ENCODE results near the gene GRM2.

DNA sequence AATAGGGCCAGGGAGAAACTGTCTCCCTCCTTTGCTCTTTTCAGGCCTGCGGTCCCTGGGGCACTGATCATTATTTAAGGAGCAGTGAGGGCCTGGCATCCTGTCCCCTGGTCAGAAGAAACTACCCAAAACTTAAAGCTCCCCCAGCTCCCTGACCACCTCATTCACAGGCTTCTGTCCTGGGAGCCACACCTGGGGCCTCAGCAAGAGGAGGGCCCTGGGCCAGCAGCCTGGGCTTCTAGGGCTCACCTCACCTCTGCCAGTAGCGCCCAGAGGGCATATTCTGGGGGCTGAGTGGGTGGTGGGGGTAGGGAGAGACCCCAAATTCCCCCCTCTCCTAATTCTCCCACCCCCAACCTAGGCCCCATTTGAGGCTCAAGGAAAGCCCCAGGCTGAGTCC, 4.7 kb upstream of the GRM2 start:
- TF ChIP-seq, protein P1, sequence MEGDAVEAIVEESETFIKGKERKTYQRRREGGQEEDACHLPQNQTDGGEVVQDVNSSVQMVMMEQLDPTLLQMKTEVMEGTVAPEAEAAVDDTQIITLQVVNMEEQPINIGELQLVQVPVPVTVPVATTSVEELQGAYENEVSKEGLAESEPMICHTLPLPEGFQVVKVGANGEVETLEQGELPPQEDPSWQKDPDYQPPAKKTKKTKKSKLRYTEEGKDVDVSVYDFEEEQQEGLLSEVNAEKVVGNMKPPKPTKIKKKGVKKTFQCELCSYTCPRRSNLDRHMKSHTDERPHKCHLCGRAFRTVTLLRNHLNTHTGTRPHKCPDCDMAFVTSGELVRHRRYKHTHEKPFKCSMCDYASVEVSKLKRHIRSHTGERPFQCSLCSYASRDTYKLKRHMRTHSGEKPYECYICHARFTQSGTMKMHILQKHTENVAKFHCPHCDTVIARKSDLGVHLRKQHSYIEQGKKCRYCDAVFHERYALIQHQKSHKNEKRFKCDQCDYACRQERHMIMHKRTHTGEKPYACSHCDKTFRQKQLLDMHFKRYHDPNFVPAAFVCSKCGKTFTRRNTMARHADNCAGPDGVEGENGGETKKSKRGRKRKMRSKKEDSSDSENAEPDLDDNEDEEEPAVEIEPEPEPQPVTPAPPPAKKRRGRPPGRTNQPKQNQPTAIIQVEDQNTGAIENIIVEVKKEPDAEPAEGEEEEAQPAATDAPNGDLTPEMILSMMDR (IDR thresholded peaks at IDR 0.05): no peak
- TF ChIP-seq POLR2A (IDR thresholded peaks at IDR 0.05) (no peak), EP300 (IDR thresholded peaks at IDR 0.05) (no peak), POLR2AphosphoS5 (IDR thresholded peaks at IDR 0.05) (no peak)

Data from suprapubic skin (tissue), 4 donors.